Tongue (tissue), 2 donors: ENCODE results near the gene VPS13C. TPM values are rescaled to one million over a fixed set of nuclear protein-coding genes. Genes with fewer than 3 reads are reported as not detected.
A peak's percentile ranks its signal among the peaks of the same experiment; 100 is the strongest.

Experiments
- DNase-seq: peaks from one replicate; pipeline ENCODE4 v3.0.0-alpha.2; 2015
- total RNA-seq: library from RNA; depleted of rRNA; stranded (reverse); fragments of >200 nt; gene quantifications from one replicate; pipeline ENCODE4 v1.2.3, GENCODE V29; 2014

The VPS13C gene, protein sequence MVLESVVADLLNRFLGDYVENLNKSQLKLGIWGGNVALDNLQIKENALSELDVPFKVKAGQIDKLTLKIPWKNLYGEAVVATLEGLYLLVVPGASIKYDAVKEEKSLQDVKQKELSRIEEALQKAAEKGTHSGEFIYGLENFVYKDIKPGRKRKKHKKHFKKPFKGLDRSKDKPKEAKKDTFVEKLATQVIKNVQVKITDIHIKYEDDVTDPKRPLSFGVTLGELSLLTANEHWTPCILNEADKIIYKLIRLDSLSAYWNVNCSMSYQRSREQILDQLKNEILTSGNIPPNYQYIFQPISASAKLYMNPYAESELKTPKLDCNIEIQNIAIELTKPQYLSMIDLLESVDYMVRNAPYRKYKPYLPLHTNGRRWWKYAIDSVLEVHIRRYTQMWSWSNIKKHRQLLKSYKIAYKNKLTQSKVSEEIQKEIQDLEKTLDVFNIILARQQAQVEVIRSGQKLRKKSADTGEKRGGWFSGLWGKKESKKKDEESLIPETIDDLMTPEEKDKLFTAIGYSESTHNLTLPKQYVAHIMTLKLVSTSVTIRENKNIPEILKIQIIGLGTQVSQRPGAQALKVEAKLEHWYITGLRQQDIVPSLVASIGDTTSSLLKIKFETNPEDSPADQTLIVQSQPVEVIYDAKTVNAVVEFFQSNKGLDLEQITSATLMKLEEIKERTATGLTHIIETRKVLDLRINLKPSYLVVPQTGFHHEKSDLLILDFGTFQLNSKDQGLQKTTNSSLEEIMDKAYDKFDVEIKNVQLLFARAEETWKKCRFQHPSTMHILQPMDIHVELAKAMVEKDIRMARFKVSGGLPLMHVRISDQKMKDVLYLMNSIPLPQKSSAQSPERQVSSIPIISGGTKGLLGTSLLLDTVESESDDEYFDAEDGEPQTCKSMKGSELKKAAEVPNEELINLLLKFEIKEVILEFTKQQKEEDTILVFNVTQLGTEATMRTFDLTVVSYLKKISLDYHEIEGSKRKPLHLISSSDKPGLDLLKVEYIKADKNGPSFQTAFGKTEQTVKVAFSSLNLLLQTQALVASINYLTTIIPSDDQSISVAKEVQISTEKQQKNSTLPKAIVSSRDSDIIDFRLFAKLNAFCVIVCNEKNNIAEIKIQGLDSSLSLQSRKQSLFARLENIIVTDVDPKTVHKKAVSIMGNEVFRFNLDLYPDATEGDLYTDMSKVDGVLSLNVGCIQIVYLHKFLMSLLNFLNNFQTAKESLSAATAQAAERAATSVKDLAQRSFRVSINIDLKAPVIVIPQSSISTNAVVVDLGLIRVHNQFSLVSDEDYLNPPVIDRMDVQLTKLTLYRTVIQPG (N-terminal part only)
- 93.5 TPM for total RNA-seq

DNA sequence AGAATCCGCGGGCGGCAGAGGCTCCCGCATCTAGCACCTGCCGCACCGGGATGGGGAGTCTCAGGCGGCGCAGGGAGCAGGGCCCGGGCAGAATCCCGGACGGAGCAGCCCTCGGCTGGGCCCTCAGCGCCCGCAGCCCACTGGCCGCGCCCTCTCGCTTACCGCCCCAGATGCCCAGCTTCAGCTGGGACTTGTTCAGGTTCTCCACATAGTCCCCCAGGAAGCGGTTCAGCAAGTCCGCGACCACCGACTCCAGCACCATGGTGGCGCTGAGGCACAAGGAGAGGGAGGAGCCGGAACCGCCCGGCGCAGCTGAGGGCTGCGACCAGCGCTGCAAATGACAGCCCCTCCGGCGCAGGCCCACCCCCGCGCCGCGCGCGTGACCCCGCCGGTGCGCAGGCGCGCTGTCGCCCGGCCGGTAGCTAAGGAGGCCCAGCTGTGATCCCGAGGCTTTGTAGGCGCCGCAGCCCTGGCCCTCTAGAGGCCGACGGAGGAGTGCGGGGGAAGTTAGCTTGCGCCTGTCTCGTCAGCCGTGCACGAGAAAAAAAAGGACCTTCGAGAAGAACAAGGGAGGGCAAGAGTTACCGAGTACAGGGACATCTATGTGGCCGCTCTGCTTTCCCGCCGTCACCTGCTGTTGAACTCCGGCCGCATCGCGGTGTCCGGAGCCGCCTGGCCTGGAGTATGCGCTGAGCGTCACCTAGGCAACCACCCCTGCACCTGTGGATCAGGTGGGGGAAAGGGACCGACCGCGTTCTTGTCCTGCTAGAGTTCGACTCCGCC lies at the start of gene VPS13C:
TSS of gene VPS13C (minus strand) at position 335 of the 783 bp plus-strand sequence. CDS start at position 262, 73 bp downstream.
- peak; percentile 96 for DNase-seq

DNA sequence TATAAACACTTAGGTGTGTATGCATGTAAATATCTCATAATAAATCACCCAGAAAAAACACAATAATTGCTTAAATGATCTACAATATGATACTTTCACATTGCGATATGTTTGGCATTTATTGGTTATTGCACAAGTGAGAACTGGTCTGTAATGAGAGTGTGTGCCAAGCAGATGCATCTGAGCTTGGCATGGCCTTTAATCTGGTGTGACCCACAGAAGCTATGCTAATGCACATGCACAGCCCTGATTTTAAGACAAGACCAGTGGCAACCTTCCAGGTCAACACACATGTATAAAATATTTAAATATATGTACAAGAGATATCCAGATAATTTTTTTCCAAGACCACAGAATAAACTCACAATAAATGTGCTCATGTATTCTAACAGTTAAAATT lies 49.2 kb upstream of the VPS13C start:
- peak; percentile 56 for DNase-seq

DNA sequence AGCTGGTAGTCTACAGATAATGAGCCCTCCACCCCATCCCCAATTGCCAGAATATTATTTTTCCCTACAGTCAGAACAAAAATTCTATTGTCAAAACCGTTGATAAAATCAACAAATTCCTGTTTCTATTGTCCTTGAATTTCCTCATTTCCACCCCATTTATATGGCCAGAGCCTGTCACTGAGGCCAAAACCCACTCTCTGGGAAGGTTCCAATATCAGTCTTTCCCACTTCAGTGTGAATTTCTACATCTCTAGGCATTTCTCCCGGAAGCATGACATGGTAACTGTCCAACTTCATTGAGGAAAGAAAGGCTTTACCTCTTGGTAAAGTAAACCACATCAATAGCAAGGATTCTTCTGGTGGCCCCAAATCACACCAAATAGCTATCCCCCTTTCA lies 48.2 kb upstream of the VPS13C start:
- DNase-seq = no peak

DNA sequence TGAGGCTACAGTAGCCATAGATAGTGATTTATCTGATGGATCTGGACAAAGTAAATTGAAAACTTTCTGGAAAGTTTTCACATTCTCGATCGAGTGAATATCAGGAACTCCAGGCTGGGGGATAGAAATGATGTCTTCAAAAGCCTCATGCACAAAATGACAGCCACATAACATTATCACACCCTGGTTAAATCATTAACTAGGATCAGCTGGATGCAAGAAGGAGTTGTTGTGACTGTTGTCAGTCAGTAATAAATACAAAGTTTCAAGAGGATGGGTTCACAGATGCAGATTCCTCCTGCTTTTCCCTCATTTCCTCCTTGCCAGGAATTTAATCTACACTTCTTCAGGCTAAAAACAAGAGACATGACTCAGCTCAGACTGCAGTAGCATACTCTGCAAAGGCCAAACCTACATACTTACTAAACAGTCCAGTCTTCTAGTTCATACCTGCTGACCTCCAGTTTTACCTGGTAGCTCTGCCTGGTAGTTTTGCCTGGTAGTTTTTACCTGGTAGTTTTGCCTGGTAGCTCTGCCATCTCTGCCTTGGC lies 47.4 kb upstream of the VPS13C start:
- DNase-seq = no peak

DNA sequence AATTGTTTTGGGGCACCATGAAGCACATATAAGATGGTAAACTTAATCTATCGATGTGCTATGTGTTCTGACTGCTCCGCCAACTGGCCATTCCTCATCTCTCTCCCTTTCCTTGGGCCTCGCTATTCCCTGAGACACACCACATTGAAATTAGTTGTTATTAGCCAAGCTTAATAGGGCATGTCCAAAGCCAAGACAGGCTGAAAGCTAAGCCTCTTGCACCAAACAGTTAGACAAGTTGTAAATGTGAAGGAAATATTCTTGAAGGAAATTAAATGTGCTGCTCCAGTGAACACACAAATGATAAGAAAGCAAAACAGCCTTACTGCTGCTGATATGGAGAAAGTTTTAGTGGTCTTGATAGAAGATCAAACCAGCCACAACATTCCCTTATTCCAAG lies 45.8 kb upstream of the VPS13C start:
- no peak for DNase-seq

DNA sequence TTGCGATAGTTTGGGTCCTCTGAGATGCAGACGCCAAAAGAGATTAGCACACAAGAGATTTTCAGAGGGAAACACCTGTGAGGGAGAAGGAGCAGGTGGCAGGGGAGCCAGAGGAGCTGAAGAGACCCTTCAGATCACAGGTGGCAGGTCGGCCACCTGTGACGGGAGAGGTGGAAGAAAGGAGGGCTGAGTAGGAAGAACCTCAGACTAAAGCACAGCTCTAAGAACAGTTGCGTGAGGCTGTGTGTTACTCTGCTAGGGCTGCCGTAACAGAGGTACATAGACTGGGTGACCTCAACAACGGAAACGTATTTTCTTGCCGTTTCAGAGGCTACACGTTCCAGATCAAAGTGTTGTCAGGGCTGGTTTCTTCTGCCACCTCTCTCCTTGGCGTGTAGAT lies 45.0 kb upstream of the VPS13C start:
- DNase-seq = no peak

DNA sequence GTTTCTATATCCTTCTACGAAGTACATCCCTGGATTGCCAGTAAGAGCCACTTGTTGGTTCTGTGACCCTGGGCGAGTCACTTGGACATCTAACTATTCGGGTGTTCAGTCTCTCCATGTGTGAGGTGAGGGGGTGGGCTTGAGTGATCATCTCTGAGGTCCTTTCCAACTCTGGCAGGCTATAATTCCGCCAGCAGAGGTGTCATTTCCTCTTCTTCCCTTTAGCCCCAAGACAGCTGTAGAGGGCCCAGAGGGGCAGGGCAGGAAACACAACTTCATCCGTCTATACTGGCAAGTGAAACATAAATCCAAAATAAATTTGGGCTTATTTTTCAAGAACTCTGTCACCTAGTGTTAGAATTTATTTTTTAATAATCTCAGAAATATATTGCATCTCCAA lies 44.6 kb upstream of the VPS13C start:
- no peak for DNase-seq

DNA sequence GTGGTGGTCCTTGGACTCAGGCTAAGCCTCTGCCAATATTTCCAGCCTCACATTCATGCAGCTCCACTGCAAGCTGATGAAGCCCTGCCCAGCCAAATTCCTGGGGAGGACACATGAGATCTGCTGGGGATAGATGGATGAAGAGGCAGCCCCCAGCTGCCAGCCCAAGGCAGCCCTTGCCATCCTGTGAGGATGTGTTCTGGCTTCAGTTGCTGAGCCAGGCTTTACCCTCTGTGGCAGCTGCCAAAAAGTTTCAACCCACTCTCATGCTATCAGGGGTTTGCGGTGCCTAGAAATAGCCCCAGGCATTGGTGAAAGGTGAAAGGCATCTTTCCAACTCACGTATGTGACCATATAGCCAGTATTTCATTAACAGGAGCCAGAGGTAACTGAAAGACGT lies 44.2 kb upstream of the VPS13C start:
- peak; percentile 77 for DNase-seq

DNA sequence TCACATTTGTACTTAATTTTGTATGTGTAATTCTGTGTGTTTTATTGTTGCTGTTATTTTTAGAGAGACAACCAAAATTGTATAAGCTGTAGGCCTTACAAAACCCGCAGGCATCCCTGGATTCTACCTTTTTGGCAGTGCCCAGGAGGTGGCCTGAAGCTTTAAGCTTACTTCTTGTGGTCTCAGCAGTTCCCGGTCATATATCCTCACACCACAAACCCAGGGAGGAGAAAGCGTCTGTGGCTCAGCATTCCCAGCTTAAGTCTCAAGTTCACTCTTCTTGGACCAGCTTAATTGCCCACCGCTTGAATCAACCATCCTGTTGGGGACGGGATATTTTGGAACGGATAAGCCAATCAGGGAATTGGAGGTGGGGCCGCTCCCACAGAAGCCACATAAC lies 43.2 kb upstream of the VPS13C start:
- no peak for DNase-seq

DNA sequence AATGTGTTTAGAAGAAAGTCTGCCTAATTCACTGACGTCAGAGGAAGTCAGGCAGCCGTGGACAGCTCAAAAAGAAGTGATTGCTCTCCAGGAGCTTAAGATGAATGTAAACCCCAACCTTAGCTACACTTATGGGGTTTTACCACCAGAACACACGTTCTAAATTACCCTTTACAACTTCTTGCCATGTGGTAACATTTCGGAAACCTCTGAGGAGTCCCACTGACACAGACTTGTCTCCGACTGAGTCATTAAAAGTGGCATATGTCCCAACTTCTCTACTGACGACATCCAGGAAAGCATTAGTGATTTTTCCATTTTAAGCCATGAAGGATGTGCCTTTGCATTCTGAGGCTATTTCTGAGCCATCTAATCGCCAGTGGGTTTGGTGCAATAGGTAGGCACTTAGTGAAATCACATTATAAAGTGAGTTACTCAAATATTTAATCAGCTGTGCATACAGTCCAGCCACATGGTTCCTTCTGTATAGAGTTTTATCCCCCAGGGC lies 38.9 kb upstream of the VPS13C start:
- peak; percentile 18 for DNase-seq

DNA sequence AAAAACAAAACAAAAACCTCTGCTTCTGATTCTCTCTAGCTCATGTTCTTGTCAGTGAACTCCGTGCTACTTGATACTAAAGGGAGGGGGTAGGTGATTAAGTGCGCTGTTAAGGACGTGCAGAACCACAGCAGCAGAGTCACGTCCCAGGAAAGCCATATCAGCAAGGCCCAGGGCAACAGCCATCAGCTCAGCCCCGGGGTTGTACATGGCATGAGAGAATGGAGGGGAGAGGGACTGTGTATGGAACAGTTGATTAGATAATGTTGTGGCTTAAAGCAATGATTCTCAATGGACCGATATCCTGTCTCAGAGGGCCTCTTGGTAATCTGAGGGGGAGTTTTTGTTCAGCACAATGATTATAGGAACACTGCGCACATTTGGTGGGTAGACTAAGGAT lies 34.1 kb upstream of the VPS13C start:
- no peak for DNase-seq

DNA sequence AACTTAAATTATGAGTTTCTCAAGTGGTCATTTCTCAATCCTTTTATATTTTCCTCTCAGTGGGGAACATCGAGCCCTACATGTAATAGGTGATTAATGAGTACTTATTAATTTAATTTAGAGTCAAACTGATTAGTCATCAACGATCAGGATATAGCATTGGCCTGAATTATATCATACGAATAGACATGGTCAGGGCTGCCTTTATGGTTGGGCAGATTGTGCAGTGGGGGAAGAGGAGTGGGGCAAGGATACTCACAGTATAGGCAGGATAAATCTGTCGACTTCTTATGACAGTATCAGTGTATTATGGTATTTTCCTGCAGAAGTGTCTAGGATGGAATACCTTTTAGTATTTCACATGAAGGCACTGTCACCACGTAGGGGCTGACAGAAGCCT lies 33.6 kb upstream of the VPS13C start:
- DNase-seq = no peak

DNA sequence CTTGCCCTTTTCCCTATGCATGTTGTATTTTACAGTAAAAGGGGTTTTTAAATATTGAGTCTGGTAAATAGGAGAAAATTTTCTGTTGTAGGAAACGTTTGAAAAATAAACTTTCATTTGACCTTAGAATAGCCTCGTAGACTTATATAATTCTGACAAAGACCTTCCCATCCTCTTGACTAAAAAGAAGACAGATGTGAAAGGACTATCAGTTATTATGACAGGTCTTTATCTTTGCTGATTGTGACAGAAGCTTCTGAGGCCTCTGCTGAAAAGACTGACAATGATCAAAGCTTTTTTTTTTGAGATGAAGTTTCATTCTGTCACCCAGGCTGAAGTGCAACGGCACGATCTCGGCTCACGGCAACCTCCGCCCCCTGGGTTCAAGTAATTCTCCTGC lies 30.7 kb upstream of the VPS13C start:
- DNase-seq = no peak

DNA sequence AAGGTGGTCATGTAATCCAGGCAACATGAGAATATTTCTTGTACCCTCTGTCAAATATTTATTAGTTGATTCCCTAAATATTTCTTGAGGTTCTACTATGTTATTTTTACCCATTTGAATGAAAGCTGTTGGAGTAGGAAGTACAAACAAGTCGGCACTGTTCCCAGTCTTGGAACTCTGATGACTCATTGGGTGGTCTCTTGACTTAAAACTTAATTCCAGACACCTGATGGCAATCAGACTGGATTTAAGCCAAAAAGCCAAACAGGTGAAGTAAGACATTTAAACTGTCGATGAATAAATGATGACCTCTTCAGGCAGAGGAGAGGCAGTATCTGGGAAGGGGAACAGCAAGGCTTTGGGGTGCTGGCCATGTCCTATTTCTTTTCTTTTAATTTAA lies 29.4 kb upstream of the VPS13C start:
- no peak for DNase-seq

DNA sequence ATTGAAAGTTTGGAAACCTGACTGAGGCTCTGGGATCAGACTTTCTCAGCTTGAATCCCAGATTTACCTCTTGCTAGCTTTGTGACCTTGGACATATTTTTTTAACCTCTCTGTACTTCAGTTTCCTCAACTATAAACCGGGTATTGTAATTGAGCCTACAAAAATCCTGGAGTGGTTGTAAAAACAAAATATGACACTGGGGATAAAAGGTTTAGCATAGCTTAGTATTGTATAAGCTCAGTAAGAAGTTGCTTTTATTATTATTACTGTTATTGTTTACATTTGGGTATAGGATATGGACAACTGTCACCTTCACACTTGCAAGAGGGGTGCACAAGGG lies 28.1 kb upstream of the VPS13C start:
- no peak for DNase-seq

DNA sequence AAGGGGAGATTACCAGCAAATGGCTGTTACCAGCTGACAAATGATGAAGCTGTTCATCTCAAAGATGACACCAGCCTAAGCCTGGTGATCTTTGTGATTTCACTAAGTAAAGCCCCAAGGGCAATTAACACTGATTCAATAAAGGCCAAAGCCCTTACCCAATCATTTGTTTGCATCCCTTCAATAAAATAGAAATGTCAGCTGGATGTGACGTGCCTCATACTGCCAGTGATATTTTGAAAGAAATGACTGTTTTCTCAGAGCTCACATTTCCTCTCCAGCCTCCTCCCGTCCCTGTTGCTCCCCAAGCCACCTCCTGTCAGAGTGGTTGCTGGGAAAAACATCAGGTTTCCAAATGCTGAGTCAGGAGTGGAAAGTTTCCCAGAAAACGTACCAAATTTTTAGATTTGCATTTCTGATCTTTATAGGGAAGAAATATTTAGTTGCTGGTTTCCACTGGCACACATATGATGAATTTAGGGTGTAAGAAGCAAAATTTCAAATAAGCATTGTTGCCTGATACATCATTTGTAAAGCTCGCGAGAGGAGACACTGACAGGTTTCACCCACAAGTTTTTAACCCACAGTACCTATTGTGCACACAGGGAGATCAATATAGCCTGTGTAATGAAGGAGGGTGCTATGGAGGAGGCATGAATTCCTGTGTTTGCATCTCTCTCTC lies 27.6 kb upstream of the VPS13C start:
- DNase-seq = peak; percentile 56

DNA sequence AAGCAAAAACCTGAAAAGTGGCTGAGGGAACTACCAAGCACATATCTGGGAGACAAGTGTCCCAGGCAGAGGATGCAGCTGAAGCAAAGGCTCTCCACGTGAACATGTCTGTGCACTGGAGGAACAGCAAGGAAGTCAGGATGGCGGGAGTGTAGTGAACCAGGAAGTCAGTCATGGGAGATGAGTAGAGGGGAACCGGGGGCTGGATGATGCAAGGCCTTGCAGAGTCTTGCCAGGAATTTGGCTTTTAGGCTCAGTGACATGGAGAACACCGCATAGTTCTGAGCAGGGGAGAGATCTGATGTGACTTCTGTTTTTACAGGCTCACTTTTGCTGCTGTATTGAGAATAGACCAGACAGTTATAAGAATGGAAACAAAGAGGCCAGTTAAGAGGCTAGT lies 25.5 kb upstream of the VPS13C start:
- DNase-seq = no peak

DNA sequence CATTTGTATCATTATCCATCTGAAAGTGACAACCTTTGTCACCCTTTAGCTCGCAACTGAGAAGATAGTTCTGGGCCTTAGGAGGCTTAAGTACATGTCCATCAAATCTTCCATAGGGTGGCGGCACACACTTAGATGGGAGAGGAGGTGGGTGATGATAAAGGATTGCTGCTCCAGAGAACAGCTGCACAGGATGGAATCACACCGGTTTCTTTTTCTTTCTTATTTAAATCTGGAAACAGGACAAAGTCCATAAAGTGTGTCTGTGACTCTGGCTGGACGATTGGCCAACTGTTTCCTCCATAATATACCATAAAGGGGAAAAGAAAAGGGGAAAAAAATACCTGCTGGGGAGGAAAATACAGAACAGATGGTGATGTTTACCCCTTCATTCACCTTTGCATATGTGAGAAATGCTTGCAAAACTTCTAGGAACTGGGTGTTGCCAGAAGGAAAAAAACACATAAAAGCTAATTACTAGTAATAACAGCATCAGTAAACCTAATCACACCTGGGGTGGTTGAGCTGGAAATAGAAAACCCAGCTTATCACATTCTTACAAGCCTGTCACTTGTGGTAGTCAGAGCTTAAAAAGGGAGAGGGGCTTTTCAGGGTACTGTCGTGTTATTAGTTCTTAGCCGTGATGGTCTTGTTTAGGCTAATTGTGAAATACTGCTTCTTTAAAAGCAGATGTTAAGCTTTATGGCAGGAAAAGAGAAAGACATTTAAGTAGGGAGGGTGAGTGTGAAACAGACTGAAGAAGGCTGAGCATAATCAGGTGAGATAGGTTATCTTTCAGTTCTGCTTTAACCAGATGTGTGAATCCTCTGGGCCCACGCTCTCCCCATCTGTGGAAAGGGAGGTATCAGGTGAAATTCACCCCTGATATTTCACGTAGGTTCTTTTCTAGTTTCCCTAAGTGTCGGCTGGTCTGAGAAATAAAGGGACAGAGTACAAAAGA lies 23.2 kb upstream of the VPS13C start:
- DNase-seq = no peak

DNA sequence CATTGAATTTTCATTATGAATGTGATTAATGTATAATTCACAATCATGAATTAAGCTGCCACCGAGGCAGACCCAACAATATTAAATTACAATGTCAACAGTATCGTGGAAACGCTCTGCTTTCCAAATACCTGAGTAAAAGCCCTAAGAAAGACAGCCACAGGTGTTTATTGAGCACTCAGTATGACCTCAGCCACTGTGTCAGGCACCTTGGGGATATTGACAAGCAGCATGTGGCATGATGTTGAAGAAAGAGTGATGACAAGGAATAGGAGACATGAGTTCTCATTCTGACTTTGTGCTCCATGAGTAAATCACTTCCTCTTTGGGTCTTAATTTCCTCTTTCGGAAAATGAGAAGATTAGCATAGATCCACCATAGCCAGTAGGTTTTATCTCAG lies 19.3 kb upstream of the VPS13C start:
- DNase-seq = no peak
